Neural cell (in vitro differentiated cells): ENCODE data around the gene TRPM1.

ENCODE experiments used
- CTCF ChIP-seq: fragments of 450-650 bp; IDR thresholded peaks from 2 replicates; pipeline ENCODE4 v1.5.1; 2014; ENCODE audit warnings: antibody characterized with exemption, mild to moderate bottlenecking, moderate library complexity; ENCODE audit not compliant: poor library complexity, severe bottlenecking
- EP300 ChIP-seq: fragments of 450-650 bp; conservative IDR thresholded peaks from 2 replicates; pipeline ENCODE4 v1.6.1; 2014; ENCODE audit warnings: antibody characterized with exemption, mild to moderate bottlenecking, moderate library complexity; ENCODE audit not compliant: poor library complexity, severe bottlenecking
- EZH2 ChIP-seq: fragments of 200-600, 300-800 bp; shearing (Covaris generic), sonication (generic); IDR thresholded peaks from 2 replicates; pipeline ENCODE4 v1.6.1; 2014; ENCODE audit warnings: antibody characterized with exemption, low read length, borderline replicate concordance, mild to moderate bottlenecking; ENCODE audit not compliant: insufficient read depth, poor library complexity, severe bottlenecking
- POLR2AphosphoS5 ChIP-seq: IDR thresholded peaks from 2 replicates; pipeline ENCODE4 v1.6.1; 2012
- REST ChIP-seq: IDR thresholded peaks from 2 replicates; pipeline ENCODE4 v1.6.1; 2012; ENCODE audit warnings: borderline replicate concordance
- TAF1 ChIP-seq: IDR thresholded peaks from 2 replicates; pipeline ENCODE4 v1.6.1; 2012; ENCODE audit warnings: low read depth

GRCh38 chr15:30990446-30991254 is 110.9 kb downstream of the TRPM1 start:
- TF ChIP-seq REST (no peak), TAF1 (no peak), CTCF (no peak), POLR2AphosphoS5 (no peak), EZH2 (no peak), EP300 (no peak)
